ENCODE data around the gene GALNS.

GALNS gene

GRCh38 chr16:88848557-88848956 is 8.2 kb downstream of the GALNS start:
- no peaks in the 10 kb centered on the region for H3K27me3 ChIP-seq (ENCODE audit: low read depth)
- H3K36me3 ChIP-seq (replicated peaks), result no peaks in the 10 kb centered on the region
- H3K4me1 ChIP-seq, result no peaks in the 10 kb centered on the region
- no peak for DNase-seq (ENCODE audit: low spot score in 2 of 2)
- in situ Hi-C loops (cut with MboI; ENCODE audit: low sequenced_read_pairs), result no loop called here
- no peak overlapping the region for H3K4me3 ChIP-seq
- H3K9me3 ChIP-seq, result no peaks in the 10 kb centered on the region

DNA sequence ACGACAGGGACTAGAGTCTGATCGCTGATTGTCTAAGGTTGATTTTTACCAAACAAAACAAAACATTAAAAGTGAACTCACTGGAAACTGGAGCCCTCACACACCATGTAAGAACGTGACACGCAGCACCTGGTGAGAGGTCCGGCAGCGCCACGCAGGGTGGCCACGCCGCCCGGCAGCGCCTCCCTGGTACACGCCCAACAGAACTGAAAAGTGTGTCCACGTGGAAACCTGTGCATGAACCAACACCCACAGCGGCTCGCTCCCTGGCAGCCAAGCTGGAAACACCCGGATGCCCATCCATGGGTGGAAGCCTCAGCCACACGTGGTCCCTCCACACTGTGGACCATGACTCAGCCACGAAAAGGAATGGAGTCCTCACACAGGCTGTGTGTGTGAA is 9.1 kb downstream of the GALNS start:
- H3K9me3 ChIP-seq, result no peaks in the 10 kb centered on the region
- in situ Hi-C loops (cut with MboI; ENCODE audit: low sequenced_read_pairs), result no loop called here
- DNase-seq (ENCODE audit: low spot score in 2 of 2), result no peak

GRCh38 chr16:88846088-88846487 is 10.7 kb downstream of the GALNS start:
- in situ Hi-C loops (cut with MboI; ENCODE audit: low sequenced_read_pairs), result no loop called here
- DNase-seq (ENCODE audit: low spot score in 2 of 2), result no peak
- no peaks in the 10 kb centered on the region for H3K4me1 ChIP-seq

More for the DNA sequence above, 9.1 kb downstream of the GALNS start:
- Histone ChIP-seq H3K27me3 (ENCODE audit: low read depth) (no peaks in the 10 kb centered on the region), H3K4me1 (no peaks in the 10 kb centered on the region), H3K36me3 (replicated peaks) (no peaks in the 10 kb centered on the region), H3K4me3 (no peak overlapping the region)

DNA sequence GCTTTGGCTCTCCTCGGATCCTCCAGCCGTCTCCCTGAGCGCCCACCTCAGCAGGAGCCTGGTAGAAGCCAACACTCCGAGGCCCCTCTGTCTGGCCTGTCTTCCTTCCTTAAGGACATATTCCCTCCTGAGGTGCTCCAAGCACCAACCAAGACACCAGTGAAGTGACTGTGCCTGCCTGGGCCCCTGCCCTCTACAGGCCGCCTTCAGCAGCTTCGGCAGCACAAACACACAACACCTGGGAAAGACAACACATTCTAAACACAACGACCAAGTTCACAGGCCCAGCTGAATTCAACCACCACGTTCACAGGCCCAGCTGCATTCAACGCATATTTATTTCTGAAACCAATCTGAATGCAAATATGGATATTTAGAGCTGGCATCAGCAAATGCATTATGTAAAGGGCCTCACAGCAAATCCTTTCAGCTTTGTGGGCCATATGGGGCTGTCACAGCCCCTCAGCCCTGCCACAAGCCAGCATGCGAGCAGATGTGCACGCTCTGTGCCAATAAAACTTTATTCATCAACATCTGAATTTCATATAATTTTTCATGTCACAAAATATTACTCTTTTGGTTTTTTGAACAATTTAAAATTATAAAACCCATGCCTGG is 12.2 kb downstream of the GALNS start:
- DNase-seq (ENCODE audit: low spot score in 2 of 2), result no peak
- H3K36me3 ChIP-seq (replicated peaks), result no peaks in the 10 kb centered on the region

More at GRCh38 chr16:88846088-88846487, 10.7 kb downstream of the GALNS start:
- no peak overlapping the region for H3K4me3 ChIP-seq
- H3K9me3 ChIP-seq, result no peaks in the 10 kb centered on the region
- no peaks in the 10 kb centered on the region for H3K36me3 ChIP-seq (replicated peaks)
- no peaks in the 10 kb centered on the region for H3K27me3 ChIP-seq (ENCODE audit: low read depth)

DNA sequence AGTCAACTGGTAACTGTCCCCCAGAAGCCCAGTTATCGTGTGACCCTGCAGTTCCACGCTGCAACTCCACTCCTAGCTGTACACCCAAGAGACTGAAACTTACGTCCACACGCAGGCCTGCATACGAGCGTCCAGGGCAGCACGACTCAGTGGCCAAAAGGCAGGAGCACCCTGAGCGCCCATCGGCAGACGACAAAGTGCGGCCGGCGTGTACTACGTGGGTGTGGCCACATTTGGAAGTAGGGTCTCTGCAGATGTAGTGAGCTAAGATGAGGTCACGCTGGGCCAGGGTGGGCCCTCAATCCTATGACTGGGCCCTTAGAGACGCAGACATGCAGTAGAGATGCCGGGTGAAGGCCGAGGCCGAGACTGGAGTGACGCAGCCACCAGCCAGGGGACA is 13.5 kb downstream of the GALNS start:
- in situ Hi-C loops (cut with MboI; ENCODE audit: low sequenced_read_pairs), result no loop called here
- H3K4me1 ChIP-seq, result no peaks in the 10 kb centered on the region
- H3K9me3 ChIP-seq, result no peaks in the 10 kb centered on the region
- no peaks in the 10 kb centered on the region for H3K27me3 ChIP-seq (ENCODE audit: low read depth)
- no peak overlapping the region for H3K4me3 ChIP-seq
- H3K36me3 ChIP-seq (replicated peaks), result no peaks in the 10 kb centered on the region
- DNase-seq (ENCODE audit: low spot score in 2 of 2), result no peak

More for the DNA sequence above, 12.2 kb downstream of the GALNS start:
- Histone ChIP-seq H3K27me3 (ENCODE audit: low read depth) (no peaks in the 10 kb centered on the region), H3K4me1 (no peaks in the 10 kb centered on the region), H3K9me3 (no peaks in the 10 kb centered on the region), H3K4me3 (no peak overlapping the region)
- in situ Hi-C loops (cut with MboI; ENCODE audit: low sequenced_read_pairs), result no loop called here

DNA sequence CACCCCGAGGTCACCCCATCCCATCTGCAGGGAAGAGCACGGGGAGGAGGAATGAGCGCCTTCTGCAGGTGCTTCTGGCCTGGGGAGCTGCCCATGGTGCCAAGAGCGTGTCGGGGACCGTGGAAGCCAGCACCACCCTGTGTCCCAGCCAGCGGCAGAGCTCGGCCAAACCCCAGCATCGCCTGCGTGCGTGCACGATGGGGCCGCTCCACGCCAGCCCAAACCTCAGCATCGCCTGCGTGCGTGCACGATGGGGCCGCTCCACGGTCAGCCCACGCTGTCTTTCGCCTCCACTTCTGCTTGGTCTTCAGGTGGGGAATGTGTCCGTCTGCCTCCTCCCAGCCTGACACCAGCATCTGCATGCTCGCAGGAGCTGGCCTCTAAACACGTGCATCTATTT is 13.9 kb downstream of the GALNS start:
- H3K4me1 ChIP-seq, result no peaks in the 10 kb centered on the region
- in situ Hi-C loops (cut with MboI; ENCODE audit: low sequenced_read_pairs), result no loop called here
- DNase-seq (ENCODE audit: low spot score in 2 of 2), result no peak
- H3K36me3 ChIP-seq (replicated peaks), result no peaks in the 10 kb centered on the region
- H3K4me3 ChIP-seq, result no peak overlapping the region
- H3K9me3 ChIP-seq, result no peaks in the 10 kb centered on the region
- H3K27me3 ChIP-seq (ENCODE audit: low read depth), result no peaks in the 10 kb centered on the region

GRCh38 chr16:88842308-88842756 is 14.4 kb downstream of the GALNS start:
- no peaks in the 10 kb centered on the region for H3K4me1 ChIP-seq
- in situ Hi-C loops (cut with MboI; ENCODE audit: low sequenced_read_pairs), result no loop called here
- H3K27me3 ChIP-seq (ENCODE audit: low read depth), result no peaks in the 10 kb centered on the region
- no peaks in the 10 kb centered on the region for H3K9me3 ChIP-seq
- no peak for DNase-seq (ENCODE audit: low spot score in 2 of 2)
- no peaks in the 10 kb centered on the region for H3K36me3 ChIP-seq (replicated peaks)
- H3K4me3 ChIP-seq, result no peak overlapping the region

DNA sequence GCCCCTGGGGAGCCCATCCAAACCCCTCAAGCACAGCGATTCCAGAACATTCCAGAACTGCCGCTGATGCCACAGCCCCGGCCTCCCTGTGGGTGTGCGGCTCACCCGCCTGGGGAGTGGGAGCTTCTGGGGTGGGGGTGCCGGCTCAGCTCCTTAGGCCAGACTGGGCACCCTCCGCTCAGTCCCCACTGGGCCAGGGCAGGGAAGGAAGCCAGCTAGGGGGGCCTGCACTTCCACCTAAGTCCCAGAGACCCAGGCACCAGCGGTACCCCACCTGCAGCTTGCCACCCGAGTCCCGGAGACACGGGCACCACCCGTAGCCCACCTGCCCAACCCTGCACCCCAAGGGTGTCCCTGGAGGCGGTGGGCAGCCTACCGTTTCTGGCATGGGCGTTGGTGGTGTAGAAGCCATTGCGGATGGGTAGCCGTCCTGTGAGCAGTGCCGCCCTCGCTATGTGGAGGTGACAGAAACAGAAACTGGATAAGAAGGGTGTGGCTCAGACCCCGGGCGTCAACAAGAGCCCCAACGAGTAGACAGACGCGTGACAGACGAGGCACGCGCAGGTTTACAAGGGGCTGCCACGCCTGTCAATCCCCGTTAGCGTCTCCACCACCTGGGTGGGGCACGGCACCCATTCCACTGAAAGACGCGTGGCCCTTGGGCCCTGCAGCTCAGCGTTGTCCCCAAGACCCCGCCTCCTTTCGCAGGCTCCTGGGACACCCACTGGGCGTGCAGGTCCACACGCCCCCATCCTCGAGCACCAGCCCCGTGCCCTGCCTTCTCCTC is 15.0 kb downstream of the GALNS start:
- Histone ChIP-seq H3K36me3 (replicated peaks) (no peaks in the 10 kb centered on the region), H3K4me3 (no peak overlapping the region), H3K27me3 (ENCODE audit: low read depth) (no peaks in the 10 kb centered on the region), H3K4me1 (no peaks in the 10 kb centered on the region), H3K9me3 (no peaks in the 10 kb centered on the region)
- in situ Hi-C loops (cut with MboI; ENCODE audit: low sequenced_read_pairs), result no loop called here
- no peak for DNase-seq (ENCODE audit: low spot score in 2 of 2)

DNA sequence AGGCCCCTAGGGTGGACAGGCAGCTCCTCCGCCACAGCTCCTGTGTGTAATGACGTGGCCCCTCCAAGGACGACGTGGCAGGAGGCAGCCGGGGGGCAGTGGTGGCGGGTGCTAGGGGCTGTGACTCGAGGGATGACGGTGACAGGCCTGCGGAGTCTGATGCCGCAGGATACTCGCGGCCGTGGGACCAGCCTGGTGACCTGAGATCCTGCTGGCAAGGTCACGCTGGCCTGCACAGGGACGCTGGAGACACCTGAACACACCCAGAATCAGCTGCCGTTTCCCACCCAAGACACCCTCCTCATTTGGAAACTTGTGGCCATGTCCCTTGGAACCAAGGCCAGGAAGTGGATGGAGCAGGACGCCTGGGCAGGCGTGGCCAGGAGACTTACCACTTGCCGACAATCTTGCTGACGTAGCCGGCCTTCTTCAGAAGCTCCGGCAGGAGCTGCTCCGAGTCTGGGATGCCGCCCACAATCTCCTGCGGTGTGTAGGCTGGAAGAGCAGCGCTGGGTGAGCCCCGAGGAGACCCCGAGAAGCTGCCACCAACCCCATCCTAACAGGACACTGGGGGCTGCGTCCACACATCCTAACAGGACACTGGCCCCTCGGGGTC is 16.0 kb downstream of the GALNS start:
- Histone ChIP-seq H3K4me1 (no peaks in the 10 kb centered on the region), H3K27me3 (ENCODE audit: low read depth) (no peaks in the 10 kb centered on the region), H3K4me3 (no peak overlapping the region), H3K9me3 (no peaks in the 10 kb centered on the region), H3K36me3 (replicated peaks) (no peaks in the 10 kb centered on the region)
- in situ Hi-C loops (cut with MboI; ENCODE audit: low sequenced_read_pairs), result no loop called here
- no peak for DNase-seq (ENCODE audit: low spot score in 2 of 2)

DNA sequence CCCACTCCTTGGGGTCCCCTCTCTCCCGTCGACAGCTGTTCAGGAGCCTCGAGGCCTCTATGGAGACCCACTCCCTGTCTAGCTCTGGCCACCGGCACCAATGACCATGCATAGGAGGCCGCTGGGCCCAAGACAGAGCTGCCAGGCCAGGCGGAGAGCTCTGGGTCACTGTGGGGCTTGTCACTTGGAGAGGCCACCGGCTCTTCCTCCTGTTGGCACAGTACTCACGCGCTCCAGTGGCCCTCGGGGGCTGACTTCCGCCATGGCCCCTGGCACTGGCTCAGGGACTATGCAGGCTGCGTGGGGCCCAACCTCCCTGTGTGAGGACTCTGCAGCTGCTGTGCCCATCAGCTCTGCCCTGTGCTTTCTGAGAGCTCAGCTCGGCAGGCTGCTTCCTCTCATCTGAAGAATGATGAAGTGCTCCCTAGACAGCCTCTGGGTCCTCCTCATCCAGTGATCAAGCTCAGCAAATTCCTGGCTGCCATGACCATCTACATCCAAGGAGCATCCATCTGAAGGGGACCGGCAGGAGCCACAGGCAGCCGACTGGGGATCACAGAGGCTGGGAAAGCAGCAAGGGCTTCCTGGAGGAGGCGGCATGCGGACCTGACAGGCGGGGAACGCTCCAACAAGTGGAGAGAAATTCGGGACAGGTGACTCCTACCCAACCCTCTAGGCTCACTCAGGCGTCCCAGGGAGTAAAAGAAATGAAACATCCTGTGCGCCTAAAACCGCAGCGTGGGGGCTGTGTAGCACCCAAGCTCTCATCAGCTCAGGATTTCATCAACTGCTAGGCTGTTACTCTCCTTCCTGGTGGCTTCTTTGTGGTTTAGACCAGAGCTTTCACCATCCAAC is 16.8 kb downstream of the GALNS start:
- Histone ChIP-seq H3K36me3 (replicated peaks) (no peaks in the 10 kb centered on the region), H3K4me1 (no peaks in the 10 kb centered on the region), H3K27me3 (ENCODE audit: low read depth) (no peaks in the 10 kb centered on the region), H3K4me3 (no peak overlapping the region), H3K9me3 (no peaks in the 10 kb centered on the region)
- in situ Hi-C loops (cut with MboI; ENCODE audit: low sequenced_read_pairs), result no loop called here
- no peak for DNase-seq (ENCODE audit: low spot score in 2 of 2)

DNA sequence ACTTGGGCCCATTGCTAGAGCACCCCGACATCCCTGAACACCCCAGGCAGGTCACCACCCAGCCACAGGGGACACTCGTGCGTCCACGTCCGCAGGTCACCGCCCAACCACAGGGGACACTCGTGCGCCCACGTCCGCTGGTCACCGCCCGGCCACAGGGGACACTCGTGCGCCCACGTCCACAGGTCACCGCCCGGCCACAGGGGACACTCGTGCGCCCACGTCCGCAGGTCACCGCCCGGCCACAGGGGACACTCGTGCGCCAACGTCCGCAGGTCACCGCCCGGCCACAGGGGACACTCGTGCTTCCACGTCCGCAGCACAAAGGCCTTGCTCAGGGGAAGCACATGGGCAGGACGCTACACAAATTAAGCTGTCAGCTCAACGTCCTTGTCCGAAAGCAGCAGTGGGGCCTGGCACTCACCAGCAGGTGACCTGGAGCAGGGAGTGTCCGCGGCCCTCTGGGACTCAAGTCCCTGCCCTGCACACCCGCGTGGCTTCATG is 17.7 kb downstream of the GALNS start:
- Histone ChIP-seq H3K4me3 (no peak overlapping the region), H3K9me3 (no peaks in the 10 kb centered on the region), H3K27me3 (ENCODE audit: low read depth) (no peaks in the 10 kb centered on the region), H3K4me1 (no peaks in the 10 kb centered on the region), H3K36me3 (replicated peaks) (no peaks in the 10 kb centered on the region)
- no peak for DNase-seq (ENCODE audit: low spot score in 2 of 2)
- in situ Hi-C loops (cut with MboI; ENCODE audit: low sequenced_read_pairs), result no loop called here

GRCh38 chr16:88838566-88838965 is 18.2 kb downstream of the GALNS start:
- no peaks in the 10 kb centered on the region for H3K9me3 ChIP-seq
- in situ Hi-C loops (cut with MboI; ENCODE audit: low sequenced_read_pairs), result no loop called here
- no peaks in the 10 kb centered on the region for H3K36me3 ChIP-seq (replicated peaks)
- no peak for DNase-seq (ENCODE audit: low spot score in 2 of 2)
- H3K27me3 ChIP-seq (ENCODE audit: low read depth), result no peaks in the 10 kb centered on the region
- H3K4me1 ChIP-seq, result no peaks in the 10 kb centered on the region
- H3K4me3 ChIP-seq, result no peak overlapping the region

DNA sequence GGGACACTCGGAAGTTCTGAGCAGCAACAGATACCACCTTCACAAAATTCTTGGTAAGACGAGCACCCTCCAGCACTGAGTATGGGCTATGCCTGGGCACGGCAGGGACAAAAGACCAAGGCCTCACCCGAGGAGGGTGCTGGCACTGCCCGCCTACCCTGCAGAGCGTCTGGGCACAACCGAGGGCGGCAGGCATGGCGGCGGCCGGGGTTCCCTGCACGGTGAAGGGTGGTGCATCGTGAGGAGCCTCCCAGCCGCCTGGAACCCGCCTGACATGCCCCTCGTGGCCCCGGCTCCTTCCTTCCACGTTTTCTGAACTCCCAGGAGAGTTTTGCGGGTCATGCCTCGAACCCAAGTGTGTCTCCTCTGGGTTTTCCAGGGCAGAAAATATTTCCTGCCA is 18.9 kb downstream of the GALNS start:
- Histone ChIP-seq H3K4me3 (no peak overlapping the region), H3K4me1 (no peaks in the 10 kb centered on the region), H3K9me3 (no peaks in the 10 kb centered on the region), H3K27me3 (ENCODE audit: low read depth) (no peaks in the 10 kb centered on the region), H3K36me3 (replicated peaks) (no peaks in the 10 kb centered on the region)
- in situ Hi-C loops (cut with MboI; ENCODE audit: low sequenced_read_pairs), result no loop called here
- DNase-seq (ENCODE audit: low spot score in 2 of 2), result no peak

Measured in HAP-1 (cell line).